IMR-90 (cell line): Measurements from ENCODE around the gene KCNAB1.

Experiments used
- CTCF ChIP-seq: conservative IDR thresholded peaks from 2 replicates; pipeline ENCODE4 v1.5.1; 2012; ENCODE audit warnings: mild to moderate bottlenecking, low read depth, low read length, improper control_type of control experiment
- POLR2A ChIP-seq: IDR thresholded peaks from 2 replicates; pipeline ENCODE4 v1.6.1; 2012; ENCODE audit warnings: mild to moderate bottlenecking, low read depth, low read length

GRCh38 chr3:156332304-156332703 is 211.9 kb downstream of the KCNAB1 start:
- TF ChIP-seq CTCF = no peak
- TF ChIP-seq POLR2A = no peak
